HG02840 (cell line): ENCODE measurements around the gene NRG2.

Experiments used
- ATAC-seq: cut with Tn5 transposase; IDR thresholded peaks from one replicate; pipeline ENCODE4 v1.9.1; 2021; ENCODE audit warnings: mild to moderate bottlenecking, moderate library complexity, moderate number of reproducible peaks; ENCODE audit not compliant: unreplicated experiment, low FRiP score

Gene NRG2

DNA sequence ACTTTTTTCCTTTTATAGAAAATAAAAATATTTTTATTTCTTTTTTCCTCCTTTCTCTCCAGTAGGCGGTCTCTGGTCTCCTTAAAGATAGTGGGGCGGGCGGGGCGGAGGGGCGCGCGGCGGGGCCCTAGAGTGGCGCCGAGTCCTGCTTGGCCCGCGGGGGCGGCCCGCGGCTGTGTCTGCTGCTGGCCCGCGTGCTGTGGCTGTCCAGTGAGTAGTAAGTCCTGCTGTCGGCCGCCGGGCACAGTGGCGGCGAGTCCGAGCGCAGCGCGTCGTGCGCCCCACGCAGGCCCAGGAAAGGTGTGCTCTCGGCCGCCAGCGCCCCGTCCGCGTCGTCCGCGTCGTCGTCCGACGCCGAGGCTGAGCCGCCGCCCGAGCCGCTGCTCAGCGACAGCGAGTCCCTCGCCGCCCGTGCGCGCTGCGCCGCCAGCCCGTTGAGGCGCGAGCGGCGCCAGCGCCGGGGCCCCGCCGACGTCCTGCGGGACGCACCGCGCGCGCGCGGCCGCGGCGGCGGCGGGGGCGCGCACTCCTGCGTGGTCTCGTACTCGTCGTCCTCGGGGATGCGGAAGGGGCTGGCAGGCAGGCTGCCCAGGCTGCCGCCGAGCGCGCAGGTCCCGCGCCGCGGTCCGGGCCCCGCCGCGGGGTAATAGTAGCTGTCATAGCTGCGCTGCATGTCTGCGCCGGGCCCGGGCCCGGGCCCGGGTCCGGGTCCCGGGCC is 195.2 kb downstream of the NRG2 start:
- no peak for ATAC-seq

GRCh38 chr5:139847091-139847490 is 196.0 kb downstream of the NRG2 start:
- ATAC-seq = no peak

DNA sequence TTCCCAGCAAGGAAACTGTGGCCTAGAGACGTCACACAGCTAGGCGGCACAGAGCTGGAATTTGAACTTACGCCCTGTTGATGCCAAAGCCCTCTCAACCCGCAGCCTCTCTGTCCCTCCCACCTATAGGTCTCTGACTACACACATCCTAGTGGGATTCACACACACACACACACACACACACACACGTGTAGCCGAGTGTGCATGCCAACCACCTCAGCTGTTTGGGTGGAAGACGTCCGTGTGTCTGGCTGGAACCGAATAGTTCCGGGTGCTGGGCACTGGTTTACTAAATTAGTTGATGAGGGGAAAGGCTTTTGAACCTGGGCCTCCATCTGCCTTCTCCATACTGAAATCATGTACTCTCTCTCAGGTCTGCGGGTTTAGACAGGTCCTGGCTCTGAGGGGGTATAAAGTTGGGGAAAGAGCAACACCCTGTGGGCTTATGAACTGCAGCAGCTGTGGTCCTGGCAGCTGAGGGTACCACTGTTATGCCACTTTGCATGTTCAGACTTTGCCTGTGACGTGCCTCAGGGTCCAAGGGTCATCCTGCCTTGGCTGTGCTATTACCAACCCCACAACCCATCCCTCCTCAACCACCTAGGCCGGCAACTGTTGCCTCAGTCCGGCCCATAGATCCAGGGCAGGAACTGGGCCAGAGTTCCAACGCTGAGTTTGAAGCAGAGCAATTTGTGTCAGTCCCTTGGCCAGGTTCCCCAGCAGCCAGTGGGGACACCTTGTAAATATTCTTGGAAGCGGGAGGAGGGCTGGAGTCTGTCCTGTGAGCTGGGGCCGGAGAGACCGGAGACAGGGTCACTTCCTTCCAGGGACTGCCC is 197.0 kb downstream of the NRG2 start:
- no peak for ATAC-seq

GRCh38 chr5:139844472-139845145 is 198.5 kb downstream of the NRG2 start:
- no peak for ATAC-seq

DNA sequence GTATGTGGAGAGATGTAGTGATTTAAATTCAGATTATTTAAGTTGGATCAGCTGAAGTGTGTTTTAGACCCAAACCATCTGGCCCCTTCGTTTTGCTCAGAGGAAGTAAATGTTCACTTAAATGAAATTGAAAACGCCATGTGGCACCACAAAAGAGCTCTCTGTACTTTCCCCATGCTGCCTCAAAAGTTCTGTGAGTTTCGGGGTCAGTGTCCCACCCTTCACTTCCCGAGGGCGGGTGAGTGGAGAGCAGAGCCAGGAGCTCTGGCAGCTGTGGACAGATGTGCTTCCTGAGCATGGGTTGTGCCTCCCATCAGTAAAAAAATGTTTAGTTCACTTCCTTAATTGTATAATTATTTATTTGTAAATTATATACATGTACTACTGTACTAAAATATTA is 199.1 kb downstream of the NRG2 start:
- ATAC-seq = no peak

DNA sequence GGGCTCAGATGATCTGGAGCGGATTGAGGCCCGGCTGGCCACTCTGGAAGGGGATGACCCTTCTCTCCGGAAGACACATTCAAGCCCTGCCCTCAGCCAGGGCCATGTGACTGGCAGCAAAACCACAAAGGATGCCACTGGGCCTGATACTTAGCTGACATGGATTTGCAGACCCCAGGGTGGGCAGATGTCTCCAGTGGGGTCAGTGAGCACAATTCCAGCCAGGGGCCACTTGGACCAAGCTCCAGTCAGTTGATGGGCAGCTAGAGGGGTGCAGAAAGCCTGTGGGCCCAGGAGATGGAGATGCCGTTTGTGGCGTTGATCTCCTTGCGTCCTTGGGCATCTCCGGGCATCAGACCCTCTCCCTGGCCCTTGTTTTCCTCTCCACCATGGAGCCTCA is 200.8 kb downstream of the NRG2 start:
- no peak for ATAC-seq

DNA sequence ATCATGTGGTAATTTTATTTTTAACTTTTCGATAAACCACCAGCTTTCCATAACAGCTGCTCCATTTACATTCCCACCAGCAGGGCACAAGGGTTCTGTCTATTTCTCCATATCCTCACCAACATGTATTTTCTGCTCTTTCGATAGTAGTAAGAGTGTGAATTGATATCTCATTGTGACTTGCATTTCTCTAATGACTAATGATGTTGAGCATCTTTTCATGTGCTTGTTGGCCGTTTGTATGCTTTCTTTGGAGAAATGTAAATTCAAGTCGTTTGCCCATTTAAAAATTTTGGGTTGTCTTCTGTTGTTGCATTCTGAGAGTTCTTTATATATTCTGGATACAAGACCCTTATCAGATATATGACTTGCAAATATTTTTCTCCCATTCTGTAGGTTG is 201.6 kb downstream of the NRG2 start:
- ATAC-seq = no peak

GRCh38 chr5:139839918-139840317 is 203.2 kb downstream of the NRG2 start:
- no peak for ATAC-seq

- ATAC-seq = no peak
Observed at GRCh38 chr5:139839232-139839815, 203.8 kb downstream of the NRG2 start.

- ATAC-seq = no peak
Observed at GRCh38 chr5:139838381-139839197, 204.5 kb downstream of the NRG2 start.

- no peak for ATAC-seq
Observed at GRCh38 chr5:139837711-139838380, 205.3 kb downstream of the NRG2 start.

- ATAC-seq = no peak
Observed at GRCh38 chr5:139836469-139837208, 206.5 kb downstream of the NRG2 start.

GRCh38 chr5:139835656-139836055 is 207.4 kb downstream of the NRG2 start:
- no peak for ATAC-seq

DNA sequence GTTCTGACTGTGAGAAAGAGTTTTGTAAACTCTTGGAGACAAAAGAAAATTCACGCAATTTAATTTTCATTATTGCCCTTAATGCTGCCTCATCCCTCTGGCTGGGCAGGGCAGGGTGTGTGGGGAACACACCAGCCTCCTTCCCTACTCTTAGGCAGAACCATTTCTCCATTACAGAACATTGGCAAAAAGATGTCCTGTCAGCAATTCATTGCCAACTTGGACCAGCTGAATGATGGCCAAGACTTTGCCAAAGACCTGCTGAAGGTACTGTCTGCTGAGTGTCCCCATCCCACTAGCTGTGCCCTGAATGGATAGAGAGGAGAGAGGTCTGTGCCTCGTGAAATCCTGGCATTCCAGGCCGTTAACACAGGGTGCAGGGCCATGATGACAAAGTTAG is 209.6 kb downstream of the NRG2 start:
- no peak for ATAC-seq

DNA sequence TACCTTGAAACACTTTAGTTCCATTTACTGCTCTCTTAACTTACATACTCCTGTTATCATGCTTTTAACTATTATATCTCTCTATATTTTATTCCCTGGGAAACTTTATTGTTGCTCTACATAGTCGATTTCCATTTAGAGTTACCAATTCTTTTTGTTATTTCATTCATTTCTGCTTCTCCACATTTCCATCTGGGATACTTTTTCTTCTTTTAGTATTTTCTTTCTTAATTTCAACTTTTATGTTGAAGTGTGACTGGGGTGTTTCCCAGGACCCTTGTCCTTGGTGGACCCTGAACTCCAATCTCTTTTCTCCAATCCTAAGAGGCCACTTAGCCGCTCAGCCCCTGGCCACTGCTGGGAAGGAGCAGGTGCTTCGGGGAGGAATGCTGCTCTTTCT is 211.5 kb downstream of the NRG2 start:
- no peak for ATAC-seq

DNA sequence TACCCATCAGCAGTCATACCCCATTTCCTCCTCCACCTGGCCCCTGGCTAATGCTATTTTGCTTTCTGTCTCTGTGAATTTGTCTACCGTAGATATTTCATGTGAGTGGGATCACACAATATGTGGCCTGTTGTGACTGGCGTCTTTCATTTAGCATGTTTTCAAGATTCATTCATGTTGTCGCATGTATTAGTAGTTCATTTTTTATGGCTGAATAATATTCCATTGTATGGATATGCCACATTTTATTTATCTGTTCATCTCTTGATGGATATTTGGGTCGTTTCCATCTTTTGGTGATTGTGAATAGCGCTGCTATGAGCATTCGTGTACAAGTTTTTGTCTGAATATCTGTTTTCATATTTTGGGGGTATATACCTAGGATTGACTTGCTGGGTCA is 213.6 kb downstream of the NRG2 start:
- no peak for ATAC-seq

DNA sequence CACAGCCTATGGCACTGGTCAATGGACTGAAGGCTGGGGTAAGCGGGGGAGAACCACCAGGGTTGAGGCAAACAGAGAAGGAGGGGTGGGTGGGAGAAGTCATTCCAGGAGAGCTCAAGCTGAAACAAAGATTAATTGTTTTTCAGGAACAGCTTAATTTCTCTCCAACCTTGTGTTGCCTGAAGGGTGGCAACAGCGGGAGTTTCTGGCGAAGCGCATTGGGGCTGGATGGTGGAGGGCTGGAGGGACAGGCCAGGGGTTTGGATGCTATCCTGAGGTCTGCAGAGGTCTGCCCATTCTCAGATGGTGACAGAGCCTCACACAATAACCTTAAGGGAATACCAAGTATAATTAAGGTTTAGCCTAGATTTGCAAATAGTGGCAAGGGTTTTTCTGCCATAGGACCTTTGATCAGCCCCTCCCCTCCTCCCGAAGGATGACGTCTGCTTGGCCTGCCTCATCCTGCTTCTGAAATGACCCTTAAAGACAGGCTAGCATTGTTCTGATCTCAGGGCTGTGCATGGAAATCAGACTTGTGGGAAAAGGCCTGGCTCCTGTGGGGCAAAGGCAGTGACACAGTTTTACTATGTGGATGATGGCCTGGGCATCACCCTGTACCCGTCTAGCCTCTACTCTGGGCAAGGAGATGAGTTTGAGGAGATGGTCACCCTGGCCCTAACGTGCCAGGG is 214.7 kb downstream of the NRG2 start:
- no peak for ATAC-seq

- no peak for ATAC-seq
Observed at GRCh38 chr5:139825690-139826089, 217.4 kb downstream of the NRG2 start.
